ENCODE measurements around the gene TSKS.

TSKS gene

DNA sequence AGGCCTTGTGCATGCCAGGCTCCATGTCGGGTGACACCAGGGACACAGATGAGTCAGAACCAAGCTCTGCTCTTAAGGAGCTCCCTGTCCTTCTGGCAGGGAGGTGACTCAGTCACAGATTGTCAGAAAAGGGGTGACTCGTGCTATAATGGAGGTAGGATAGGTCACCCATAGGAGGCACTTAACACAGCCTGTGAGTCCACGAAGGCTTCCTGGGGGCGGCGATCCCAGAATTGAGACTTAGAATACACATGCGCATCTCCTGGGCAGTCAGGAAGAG lies 30.4 kb upstream of the TSKS start:
- DNase-seq = no peak

- no peak for DNase-seq
Observed at GRCh38 chr19:49792829-49793560, 29.9 kb upstream of the TSKS start.

DNA sequence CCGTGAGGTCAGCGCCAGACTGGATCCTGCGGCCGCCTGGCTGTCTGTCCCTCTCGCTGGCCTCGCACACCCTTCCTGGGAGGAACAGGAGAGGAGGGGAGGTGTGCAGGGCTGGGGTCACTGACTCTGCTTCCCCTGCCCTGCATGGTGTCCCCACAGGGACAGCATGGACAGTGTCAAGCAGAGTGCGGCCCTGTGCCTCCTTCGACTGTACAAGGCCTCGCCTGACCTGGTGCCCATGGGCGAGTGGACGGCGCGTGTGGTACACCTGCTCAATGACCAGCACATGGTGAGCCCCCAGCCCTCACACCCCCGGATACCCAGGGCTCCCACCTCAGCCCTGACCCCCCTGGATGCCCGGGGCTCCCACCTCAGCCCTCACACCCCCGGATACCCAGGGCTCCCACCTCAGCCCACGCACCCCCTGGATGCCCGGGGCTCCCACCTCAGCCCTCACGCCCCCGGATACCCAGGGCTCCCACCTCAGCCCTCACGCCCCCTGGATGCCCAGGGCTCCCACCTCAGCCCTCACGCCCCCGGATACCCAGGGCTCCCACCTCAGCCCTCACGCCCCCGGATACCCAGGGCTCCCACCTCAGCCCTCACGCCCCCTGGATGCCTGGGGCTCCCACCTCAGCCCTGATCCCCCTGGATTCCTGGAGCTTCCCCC lies 28.8 kb upstream of the TSKS start:
- DNase-seq = no peak

DNA sequence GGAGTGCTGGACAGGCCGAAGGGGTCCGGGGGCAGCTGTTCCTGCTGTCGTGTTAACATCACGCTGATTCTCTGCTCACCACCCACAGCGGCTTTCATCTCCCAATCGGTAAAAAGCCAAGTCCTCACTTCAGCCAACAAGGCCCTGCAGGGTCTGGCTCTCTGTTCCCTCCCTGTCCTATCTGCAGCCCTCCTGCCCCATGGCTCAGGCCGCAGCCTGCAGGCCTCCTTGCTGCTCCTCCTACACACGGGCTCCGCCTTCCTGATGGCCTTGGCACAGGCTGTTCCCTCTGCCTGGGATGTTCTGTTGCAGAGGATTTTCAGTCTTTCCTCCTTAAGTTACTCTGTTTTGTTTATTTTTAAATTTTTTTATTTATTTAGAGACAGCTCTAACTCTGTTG lies 27.8 kb upstream of the TSKS start:
- no peak for DNase-seq

- no peak for DNase-seq
Observed at GRCh38 chr19:49788857-49789256, 25.8 kb upstream of the TSKS start.

- DNase-seq = no peak
Observed at GRCh38 chr19:49787746-49788145, 24.6 kb upstream of the TSKS start.

DNA sequence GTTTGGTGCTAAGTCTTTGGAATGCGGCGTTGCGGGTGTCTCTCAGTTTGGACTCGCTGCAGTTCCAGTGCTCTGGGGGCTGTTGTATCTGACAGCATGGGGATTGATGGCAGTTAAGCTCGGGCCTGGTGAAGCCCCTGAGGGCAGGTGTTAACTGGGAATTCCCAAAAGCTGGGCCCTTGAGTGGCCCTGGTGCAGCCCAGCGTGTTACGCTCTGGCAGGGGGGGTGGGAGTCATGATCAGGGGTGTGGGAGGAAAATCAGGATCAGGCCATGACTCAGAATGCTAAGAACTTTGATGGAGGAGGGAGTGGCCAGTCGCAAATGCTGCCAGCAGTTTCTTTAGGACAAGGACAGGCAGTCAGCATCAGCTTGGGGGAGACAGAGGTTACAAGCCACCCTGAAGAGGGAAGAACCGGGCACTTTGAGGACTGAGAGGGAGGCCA lies 23.3 kb upstream of the TSKS start:
- DNase-seq = no peak

GRCh38 chr19:49782515-49782914 lies 19.4 kb upstream of the TSKS start:
- DNase-seq = no peak

- DNase-seq = no peak
Observed at GRCh38 chr19:49781394-49781793, 18.3 kb upstream of the TSKS start.

DNA sequence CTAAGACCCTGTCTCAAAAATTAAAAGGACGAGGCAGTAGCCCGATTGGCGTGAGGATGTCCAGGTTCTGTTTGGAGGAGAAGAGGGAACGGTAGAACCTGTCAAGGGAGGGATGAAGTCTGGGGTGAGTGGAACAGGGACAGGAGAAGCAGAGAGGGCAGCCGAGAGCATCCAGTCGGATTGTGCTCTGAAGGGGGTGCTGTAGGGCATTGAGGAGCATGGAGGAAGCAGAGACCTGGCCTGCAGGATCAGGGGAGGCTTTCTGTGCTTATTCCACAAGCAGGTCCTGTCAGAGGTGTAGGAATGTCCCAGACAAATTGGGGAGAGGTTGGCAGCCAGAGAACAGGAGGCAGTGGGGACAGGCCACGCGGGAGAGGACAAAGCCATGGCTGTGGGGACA lies 17.8 kb upstream of the TSKS start:
- no peak for DNase-seq

DNA sequence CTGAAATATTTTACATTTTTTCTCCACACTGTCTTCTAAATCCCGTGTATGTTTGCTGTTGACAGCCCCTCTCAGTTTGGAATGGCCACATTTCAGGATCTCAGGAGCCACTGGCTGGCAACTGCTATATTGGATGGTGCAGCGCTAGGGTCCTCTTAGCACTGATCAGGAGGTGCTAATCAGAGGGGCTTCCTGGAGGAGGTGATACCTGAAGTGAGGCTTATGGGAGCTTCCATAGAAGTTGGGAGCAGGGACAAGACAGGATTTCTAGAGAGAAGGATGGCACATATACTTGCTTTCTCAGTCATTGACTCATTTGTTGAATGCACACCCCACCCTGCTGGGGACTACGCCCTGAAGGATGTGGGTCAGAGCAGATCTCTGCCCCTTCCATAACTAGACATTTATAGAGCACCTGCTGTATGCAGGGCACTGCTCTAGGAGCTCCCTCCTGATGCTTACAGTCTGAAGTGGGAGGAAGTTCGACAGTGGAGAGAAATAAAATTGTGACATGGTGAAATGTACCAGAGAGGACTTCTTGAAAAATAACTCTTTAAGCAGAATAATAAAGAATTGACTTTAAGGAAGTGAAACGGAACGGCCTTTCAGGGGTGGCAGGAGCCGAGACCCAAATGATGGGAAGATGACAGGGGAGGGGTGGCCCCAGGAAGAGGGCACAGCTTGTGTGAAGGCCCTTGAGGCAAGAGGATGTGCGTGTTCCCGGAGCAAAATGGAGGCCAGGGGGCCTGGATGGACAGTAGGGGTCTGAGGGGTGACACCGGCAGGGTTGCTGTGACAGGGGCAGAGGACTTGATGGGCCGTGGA lies 16.8 kb upstream of the TSKS start:
- DNase-seq = no peak

DNA sequence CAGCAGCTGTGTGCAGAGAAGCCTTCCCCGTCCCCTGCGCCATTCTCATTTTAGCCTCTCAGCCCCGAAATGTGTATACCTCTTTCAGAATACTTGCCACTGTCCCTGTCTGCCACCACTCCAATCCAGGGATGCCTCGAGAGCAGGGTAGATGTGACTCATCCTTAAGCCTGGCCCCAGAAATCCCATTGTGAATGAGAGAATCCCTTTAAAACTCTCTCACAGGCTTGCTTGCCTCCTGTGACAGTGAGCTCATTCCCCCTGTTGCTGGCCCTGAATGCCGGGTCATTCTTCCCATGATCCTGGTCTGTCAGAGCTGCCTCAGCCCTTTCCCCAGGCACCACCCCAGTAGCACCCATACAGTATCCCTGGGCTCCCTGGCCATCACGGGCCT lies 13.3 kb upstream of the TSKS start:
- no peak for DNase-seq

GRCh38 chr19:49775742-49776370 lies 12.8 kb upstream of the TSKS start:
- no peak for DNase-seq

DNA sequence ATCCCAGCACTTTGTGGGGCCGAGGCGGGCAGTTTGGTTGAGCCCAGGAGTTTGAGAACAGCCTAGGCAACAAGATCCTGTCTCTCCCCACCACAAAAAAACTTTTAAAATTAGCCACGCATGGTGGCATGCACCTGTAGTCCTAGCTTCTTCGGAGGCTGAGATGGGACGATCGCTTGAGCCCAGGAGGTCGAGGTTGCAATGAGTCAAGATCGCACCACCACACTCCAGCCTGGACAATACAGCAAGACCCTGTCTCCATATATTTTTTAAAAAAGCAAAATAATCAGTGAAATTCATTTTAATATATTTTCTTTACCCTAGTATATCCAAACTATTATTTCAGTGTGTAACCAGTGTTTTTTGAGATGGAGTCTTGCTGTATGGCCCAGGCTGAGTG lies 11.9 kb upstream of the TSKS start:
- no peak for DNase-seq

DNA sequence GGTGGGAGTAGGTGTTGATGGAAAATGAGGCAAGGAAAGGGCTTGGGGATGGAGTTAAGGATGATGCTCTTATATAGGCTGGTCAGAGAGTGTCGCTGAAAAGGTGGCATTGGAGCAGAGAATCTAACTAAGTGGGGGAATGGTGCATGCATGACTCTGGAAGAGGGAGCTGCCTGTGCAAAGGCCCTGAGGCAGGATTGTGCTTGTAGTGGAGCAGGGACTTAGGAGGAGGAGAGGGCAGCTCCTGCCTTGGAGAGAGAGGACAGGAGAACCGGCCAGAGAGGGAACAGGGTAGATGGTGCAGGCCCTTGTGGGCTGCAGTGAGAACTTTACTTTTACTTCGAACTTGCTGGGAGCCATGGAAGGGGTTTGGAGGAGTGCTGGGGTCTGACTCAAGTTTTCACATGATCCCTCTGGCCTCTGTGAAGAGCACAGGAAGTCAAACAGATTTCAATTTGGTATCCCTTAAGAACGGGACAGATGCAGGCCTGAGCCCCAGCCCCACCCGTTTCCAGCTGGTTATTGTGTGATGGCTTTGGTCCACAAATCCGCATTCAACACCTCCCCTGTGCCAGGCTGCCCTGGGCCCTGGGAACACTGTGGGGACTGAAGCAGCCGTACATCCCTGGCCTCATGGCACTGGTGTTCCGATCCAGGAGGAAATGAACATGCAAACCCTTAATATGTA lies 10.7 kb upstream of the TSKS start:
- no peak for DNase-seq

GRCh38 chr19:49772850-49773432 lies 9.8 kb upstream of the TSKS start:
- DNase-seq = no peak

GRCh38 chr19:49771674-49772139 lies 8.6 kb upstream of the TSKS start:
- DNase-seq = peak; percentile 12

DNA sequence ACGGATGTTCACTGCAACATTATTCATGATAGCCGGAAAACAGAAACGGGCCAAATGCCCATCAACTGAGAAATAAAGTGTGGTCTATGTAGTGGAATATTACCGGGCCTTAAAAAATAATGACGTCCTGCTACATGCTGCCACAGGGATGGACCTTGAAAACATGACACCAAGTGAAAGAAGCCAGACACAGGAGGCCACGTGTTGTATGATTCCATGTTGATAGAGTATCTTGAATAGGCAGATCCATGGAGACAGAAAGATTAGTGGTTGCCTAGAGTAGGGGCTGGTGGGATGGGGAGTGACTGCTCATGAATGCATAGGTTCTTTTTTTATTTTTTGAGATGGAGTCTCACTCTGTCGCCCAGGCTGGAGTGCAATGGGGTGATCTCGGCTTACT lies 7.4 kb upstream of the TSKS start:
- no peak for DNase-seq

DNA sequence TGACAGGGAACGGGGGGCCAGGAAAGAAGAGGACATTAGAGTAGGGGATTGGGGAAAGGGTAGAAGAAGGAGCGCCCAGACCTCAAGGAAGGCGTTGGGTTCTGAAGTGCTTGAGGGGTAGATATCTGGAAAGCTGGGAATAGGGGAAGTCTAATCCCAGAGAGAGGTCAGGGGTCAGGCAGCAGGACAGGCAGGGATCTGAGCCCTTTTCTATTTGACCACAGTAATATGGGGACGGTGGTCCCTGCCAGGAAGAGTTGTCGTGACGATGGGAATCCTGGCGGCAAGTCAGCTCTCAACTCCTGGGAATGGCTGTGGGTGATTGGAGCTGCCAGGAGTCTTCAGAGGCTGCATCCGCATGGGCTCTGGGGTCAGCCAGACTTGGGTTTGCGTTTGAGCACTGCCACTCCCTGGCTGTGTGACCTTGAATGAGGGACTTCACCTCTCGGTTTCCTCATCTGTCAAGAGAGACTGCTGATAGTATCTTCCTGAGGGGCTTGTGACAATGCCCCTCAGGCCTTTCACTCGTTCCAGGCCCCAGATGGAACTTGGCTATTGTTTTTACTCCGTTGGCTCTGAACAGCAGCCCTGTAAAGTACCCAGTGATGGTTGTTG lies 5.0 kb upstream of the TSKS start:
- DNase-seq = no peak

DNA sequence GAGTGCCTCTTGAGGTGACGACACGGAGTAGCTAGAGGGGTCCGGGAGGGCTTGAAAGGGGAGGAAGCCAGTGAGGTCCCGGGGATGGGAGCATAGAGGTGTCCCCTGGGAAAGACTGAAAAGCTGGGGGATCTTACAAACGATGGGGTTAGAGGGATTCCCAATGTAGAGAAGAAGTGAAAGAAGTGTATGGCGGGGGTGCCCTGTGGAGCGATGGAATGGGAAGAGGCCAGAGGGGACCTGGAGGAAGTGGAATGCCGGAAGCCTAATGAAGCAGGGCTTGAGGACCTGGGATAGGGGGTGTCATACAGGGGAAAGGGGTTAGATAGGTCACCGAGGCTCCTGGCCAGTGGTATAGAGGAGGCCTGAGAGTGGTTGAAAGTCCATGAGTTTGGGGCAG lies 4.3 kb upstream of the TSKS start:
- DNase-seq = no peak

GRCh38 chr19:49766930-49767299 lies 3.8 kb upstream of the TSKS start, which contains the start of gene AP2A1:
TSS of gene AP2A1 (plus strand) at chr19:49767001. CDS start at chr19:49767134, 133 bp downstream.
- DNase-seq = no peak

Measured in CD4-positive, alpha-beta T cell treated with Interleukin-12 subunit alpha and Interleukin-12 subunit beta, for 1 hour (primary cell).